Measurements from ENCODE around the gene GPR183.
"Not testable (repeated sequence)": the region's sequence is repeated elsewhere in the genome, so short reads cannot be mapped to it uniquely, and the experiment has no call there.

Gene GPR183

DNA sequence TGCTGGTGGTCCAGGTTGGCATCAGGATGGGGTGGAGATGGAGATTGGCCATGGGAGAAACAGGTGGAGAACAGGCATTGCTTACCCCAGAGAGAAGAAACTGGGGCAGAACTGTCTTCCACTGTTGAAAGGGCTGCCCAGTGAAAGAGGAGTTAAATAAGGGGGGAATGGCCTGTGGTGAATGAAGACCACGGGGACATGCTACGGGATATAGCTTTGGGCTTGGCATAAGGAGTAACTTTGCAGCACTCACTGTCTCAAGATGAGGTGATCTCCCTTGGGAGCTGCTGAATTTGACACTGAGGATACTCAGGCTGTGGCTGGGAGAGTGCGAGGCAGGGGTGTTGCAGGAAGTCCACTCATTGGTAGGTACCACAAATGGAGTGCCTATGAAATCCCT, 38.4 kb downstream of the GPR183 start:
- DNase-seq (ENCODE audit: low spot score): no peak

DNA sequence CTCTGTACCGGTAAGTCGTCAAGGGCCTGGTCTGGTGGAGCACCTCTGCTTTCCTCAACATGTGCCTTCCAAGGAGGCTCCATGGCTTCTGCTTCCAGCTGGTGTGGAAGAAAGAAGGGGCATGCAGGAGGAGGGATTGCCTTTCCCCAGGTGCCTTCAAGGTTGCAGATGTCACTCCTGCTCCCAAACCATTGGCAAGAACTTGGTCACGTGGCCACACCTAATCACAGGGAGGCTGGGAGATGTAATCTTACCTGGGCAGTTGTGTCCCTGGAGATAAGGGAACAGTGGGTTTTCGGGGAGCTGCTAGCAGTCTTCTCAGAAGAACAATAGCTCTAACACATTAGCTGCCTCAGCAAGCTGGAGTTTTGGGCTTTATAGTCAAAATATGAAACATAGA, 39.3 kb downstream of the GPR183 start:
- no peak for DNase-seq (ENCODE audit: low spot score)

DNA sequence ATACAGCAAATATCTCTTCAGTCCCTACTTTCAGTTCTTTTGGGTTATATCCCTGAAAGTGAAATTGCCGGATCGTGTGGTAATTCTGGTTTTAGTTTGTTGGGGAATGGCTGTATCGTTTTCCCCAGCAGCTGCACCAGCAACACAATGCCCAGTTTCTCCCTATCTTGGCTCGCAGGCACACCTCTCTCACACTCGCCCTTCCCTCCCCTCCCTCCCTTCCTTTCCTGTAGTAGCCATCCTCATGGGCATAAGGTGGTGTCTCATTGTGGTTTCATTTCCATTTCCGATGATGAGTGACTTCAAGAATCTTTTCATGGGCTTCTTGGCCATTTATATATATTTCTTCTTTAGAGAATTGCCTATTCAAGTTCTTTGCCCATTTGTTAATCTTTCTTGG, 40.4 kb downstream of the GPR183 start:
- DNase-seq (ENCODE audit: low spot score): no peak

DNA sequence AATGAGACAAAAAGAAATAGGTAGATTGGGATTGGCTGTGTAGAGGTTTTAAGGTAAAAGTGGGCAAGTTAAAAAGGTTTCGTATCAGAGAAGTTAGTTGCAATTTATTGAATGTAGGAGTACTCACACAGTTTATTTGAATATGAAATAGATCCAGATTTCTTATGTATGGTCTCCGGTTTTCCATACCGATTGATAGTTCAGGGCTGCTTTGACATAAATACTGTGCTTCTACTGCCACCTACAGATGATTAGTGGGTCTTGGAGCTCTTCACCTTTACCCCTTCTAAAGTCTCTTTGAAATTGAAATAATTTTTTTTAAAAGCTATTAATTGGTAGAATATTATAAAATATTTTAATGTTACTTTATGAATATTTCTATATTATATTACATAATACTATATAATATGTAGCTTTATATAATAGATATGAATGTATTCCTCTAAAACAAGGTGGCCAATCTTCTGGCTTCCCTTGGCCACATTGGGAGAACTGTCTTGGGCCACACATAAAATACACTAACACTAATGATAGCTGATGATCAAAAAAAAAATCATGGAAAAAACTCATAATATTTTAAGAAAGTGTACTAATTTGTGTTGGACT, 41.3 kb downstream of the GPR183 start:
- DNase-seq (ENCODE audit: low spot score): no peak

DNA sequence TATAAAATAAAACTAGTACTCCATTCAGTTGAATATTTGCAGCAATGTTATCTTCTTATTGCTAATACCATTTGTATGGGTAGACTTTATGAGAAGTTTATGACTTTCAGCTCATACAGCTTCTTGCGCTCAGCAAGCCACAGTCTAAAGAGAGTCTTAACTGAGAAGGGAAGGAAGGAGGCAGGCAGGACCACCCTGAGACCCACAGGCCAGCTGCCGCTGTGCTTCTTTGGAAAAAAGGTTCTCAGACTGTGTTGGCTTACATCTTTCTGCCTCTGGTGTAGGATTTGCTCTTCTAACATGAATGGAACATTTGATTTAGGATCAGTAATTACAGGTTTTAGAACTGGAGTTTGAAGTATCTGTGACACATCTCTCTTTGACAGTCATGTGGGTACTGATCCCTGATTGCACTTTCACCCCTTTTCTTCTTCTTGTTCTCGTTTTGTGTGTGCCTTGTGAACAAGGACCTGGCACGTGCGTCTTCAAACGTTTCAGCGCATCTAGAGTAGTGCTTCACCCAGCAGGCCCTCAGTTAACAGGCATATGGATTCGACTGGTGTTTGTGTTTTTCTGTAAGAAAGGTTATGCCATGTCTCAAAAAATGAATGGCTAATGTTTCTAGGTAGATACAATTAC, 41.9 kb downstream of the GPR183 start:
- DNase-seq (ENCODE audit: low spot score): no peak

DNA sequence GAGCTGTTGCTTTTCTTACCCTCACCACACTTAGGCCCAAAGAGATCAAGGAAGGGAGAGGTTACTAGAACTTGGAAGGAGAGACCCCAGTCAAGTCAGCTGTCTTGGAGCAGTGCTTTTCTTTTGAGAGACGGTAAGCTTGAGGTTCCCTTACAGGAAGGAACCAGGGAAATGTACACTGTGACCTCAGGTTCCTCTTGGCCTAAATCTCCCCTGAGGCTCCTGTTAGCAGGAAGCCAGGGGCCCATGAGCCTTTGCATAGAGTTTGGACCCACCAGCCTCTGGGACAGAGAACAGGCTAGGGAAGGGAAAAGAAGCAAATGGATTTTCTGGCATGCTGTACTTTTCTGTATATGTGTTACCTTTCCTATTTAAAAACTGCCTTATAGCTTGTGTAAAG, 43.1 kb downstream of the GPR183 start:
- no peak for DNase-seq (ENCODE audit: low spot score)

DNA sequence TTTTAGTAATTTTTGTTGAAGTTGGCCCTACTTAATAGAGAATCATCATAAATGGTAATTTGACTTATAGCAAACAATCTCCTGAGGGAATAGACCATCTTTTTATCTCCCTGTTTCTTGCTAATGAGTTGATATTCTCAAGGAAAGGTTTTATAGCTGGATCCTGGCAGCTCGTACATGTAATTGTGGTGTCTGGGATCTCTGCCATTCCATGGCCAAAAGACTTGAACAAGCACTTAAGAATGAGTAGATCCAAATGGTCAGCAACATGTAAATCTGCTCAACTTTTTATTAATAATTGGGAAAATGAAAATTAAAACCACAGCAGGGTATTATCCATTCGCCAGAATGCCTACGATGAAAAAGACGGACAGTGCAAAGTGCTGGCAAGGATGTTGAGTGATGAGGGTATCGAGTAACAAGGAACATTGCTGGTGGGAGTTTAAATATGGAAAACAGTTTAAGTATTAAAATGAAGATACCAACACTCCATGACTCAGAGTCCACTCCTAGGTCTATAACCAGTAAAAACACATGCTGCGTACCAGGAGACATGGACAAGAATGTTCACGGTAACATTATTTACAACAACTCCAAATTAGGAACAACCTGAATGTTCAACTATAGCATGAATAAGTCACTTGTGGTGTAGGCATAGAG, 43.9 kb downstream of the GPR183 start:
- DNase-seq (ENCODE audit: low spot score): no peak

DNA sequence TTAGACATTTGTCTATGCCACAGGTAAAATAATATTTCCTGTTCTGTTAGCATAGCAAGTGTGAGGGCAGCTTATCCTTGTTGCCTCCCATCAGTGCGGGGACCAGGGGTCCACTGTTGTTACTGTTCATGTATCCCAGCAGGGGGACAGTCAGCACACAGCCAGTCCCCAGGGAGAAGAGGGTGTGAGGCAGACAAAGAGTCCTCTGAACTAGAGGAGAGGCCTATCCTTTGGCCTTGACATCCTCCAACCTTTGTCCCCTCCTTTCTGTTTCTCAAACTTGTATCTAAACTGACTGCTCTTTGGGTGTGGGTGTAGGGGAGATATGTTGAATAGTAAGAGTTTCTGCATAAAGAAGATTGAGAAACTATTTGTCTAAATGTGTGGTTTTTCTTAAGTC, 46.1 kb downstream of the GPR183 start:
- no peak for DNase-seq (ENCODE audit: low spot score)

DNA sequence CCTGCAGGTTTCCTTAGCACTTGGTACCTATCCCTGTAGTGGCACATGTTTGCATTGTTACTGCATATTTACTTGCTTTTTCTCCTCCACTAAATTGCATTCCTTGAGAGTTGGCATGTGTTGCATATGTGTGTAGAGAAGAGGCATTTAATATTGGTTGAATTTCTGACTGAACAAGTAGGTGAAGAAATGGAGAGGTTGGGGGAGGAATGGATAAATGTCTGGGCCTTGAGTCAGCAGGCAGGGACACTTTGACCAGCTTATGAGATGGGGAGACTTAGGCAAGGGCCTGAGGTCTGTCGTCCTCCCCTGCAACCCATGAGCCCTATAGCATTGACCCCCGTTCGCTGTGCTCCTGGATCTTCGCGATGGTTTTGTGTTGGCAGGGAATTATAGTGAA, 47.0 kb downstream of the GPR183 start:
- no peak for DNase-seq (ENCODE audit: low spot score)

DNA sequence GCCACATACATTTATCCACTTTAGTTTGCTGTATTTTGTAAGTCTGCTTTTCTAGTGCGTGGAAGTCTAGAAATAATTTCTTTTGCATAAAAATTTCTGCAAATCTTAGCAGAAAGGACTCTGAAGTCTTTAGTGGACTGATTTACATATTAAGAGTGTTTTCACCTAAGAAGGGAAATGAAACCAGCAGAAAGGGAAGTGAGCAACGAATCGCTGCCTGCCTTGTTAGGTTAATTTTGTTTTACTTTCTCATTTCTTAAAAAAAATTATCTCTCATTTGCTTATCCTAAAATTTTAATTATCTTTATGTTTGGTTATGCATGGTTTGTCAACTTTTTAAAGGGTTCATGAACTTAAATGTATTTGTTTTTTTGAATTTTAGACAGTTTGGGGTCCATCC, 48.3 kb downstream of the GPR183 start:
- DNase-seq (ENCODE audit: low spot score): no peak

DNA sequence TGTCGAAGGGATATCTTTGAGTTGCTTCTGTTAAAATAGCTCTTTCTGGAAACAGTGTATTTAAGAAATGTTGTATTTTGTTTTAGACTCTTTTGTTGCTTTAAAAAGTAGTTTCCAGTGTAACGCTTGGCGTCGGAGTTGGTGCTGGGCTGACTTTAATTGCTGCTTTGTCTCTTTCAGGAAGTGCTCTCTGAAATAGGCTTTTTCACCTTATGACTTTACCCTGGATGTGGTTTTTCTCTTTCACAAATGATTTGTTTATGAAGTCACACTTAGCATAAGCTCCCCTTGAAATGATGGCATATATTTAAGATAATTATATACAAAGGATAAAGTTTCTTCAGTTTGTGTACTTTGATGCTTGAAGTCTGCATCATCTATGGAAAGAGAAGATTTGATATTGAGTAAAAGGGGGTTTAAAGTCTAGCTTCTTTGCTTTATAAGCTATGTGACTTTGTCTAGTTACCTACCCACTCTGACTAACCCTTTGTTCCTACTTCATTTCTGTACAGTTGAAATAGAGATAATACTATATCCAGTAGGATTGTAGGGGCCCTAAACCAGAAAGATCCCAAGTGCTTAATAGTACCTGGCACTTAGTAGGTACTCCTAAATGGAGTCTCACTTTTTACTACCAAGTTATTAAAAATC, 48.9 kb downstream of the GPR183 start, which contains the start of gene GPR18:
GPR18 (minus strand) TSS at position 170 of the 651 bp plus-strand sequence. CDS start 2,507 bp downstream, outside the sequence.
- no peak for DNase-seq (ENCODE audit: low spot score)

DNA sequence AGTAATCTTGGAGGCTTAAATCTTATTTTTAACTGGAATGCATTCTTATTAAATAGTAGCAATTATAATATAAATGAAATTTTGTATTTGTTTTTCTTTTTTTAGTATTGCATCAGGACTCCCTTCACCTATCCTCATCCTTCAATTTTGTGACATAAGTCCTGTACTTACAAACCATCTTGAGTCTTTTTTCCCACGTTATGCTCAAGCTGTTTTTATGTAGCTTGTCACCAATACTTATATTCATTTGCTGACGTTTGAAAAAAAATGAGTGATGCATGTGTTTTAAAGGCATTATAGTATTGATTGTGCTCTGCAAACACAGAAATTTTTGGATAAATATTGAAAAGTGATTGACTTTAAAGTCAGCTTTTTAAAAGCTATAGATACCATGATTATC, 49.9 kb downstream of the GPR183 start:
- no peak for DNase-seq (ENCODE audit: low spot score)

DNA sequence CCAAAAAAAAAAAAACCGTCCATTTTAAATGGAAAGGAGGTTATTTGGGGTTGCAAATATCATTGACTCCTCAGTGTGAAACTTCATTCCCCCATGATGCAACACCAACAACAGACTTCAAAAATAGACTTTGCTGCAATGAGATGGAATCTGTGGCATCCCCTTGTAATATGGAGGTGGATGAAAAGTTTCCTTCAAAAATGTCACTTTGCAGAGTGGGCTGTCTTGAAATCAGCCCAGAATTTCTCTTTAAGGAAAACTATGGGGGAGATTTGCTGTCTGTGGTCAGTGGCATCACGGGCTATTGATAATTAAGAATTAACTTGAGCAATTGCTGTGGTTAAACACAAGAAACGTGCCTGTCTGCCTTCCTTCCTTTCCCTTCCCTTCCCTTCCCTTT, 50.5 kb downstream of the GPR183 start:
- DNase-seq (ENCODE audit: low spot score): no peak

DNA sequence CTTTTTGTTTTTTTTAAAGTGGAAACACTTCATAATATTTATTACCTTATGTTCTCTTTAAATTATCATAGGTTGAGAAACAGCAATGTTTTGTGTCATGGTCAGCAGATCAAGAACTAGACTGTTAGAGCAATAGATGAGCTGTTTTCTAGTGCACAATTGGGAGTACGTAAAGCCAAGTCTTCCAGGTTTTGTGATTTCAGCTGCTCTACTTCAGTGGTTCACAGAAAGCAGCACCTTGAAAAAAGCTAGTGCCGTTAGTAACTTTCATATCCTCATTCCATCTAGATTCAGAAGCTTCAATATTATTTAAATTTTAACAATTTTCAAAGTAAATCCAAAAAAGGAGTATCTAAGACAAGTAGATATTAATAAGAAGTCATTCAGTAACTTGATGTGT, 50.9 kb downstream of the GPR183 start:
- DNase-seq (ENCODE audit: low spot score): no peak

DNA sequence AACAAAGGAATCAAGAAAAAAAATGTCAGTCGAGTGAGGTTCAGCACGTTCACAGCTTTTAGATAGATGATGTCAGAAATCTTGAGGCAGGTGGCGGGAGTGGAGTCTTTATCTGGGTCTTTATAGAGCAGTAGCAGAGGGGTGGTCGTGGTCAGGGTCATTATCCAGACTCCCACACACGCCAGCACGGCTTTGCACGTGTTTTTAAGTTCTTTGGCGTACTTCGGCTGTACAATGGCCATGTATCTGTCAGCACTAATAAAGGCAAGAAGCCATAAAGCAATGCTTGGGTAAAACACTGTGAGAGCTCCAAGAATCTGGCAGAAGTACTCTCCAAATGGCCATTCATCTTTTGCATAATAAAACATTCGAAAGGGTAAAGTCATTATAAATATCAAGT, 51.9 kb downstream of the GPR183 start:
- DNase-seq (ENCODE audit: low spot score): no peak

DNA sequence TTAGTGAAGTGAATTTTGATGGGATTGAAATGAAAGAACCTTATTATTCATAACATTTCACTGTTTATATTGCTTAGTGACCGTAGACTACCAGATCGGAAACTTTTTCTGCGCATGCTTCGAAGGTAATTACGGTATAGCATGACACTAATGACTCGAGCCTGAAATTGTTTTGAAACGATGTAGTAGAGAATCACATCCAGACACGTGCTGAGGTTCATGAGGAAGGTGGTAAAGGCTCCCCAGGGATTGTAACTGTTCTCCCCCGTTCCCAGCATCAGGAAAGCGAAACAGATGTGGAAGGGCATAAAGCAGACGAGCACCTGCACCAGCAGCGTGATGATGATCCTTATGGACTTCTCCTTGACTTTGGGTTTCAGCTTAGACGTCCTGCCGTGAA, 52.4 kb downstream of the GPR183 start:
- DNase-seq (ENCODE audit: low spot score): no peak

DNA sequence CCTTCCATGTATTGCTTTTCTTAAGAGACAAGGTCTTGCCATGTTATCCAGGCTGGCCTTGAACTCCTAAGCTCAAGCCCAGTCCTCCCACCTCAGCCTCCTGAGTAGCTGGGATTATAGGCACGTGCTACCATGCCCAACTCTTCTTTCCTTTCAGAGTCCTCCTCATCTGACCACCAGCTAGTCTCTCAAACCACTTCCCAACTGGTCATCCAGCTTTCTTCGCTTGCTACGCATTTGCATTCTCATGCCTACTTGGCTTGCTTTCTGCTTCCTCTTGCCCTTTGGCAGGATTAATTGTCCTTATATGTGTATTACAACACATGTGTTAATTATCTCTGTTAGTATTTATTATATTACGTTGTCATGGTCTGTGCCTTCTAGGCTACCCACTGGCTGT, 55.3 kb downstream of the GPR183 start:
- DNase-seq (ENCODE audit: low spot score): no peak

DNA sequence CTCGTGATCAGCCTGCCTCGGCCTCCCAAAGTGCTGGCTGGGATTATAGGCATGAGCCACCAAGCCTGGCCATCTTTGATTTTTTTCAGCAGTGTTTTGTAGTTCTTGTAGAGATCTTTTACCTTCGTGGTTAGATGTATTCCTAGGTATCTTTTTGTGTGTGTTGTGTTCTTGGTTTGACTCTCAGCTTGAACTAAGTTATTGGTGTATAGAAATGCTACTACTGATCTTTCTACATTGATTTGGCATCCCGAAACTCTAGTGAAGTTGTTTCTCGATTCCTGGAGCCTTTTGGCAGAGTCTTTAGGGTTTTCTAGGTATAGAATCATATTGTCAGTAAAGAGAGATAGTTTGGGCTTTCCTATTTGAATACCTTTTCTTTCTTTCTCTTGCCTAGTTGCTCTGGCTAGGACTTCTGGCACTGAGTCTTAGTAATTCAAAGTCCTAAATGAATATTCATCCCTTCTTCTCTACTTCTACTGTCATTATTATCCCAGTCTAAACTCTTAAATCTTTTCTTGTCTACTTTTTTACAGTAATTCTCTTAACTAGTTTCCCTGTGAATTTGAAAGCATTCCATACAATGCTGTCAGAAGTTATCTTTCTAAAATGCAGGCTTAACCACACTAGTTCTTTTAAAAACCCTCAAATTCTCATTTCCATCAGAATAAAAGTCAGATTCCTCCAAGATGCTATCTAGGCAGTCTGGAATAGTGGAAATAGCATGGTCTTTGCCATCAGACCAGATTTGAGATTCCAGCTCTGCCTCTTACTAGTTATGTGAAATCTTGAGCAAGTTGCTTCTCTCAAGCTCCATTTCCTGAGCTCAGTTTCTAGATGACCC, 56.0 kb downstream of the GPR183 start:
- no peak for DNase-seq (ENCODE audit: low spot score)

DNA sequence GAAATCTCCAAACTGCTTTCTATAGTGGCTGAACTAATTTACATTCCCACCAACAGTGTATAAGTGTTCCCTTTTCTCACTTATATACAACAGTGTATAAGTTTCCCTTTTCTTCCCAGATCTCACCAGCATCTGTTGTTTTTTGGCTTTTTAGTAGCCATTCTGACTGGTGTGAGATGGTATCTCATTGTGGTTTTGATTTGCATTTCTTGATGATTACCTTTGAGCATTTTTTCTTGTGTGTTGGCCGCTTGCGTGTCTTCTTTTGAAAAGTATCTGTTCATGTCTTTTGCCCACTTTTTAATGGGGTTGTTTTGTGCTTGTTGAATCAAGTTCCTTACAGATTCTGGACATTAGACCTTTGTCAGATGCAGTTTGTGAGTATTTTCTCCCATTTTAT, 57.6 kb downstream of the GPR183 start:
- DNase-seq (ENCODE audit: low spot score): not testable (repeated sequence)

DNA sequence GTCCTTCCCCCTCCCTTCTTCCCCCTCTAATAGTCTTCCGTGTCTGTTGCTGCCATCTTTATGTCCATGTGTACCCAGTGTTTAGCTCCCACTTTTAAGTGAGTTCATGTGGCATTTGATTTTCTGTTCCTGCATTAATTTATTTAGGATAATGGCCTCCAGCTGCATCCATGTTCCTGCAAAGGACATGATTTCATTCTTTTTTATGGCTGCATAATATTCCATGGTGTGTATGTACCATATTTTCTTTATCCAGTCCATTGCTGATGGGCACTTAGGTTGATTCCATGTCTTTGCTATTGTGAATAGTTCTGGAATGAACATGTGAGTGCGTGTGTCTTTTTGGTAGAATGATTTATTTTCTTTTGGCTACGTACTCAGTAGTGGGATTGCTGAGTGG, 58.0 kb downstream of the GPR183 start:
- not testable (repeated sequence) for DNase-seq (ENCODE audit: low spot score)

DNA sequence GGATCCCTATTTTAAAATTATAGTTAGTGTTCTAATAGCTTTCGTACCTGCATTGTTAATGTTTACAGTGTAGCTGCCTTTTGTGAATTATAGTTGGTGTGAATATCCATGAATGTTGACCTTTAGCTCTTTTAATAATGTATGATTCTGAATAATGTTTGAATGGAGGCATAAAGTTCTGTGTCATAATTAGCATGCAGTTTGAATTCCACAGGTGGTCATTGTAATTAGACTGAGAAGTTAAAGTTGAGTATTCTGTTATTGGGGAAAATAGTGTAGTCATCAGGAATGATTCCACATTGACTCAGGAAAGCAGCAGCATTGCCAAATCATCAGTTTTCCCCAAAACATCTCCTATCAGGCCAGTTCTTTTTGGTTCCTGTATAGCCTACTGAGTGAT, 61.1 kb downstream of the GPR183 start:
- DNase-seq (ENCODE audit: low spot score): no peak
